ENCODE measurements around the gene MYO7B. TPM values are rescaled to one million over a fixed set of nuclear protein-coding genes. Genes with fewer than 3 reads are reported as not detected.

Gene MYO7B
- total and polyA plus RNA-seq, 2 donors (not counting 1 experiment from before 2014, with no cell fraction given): under 0.01 TPM; not detected in 1

DNA sequence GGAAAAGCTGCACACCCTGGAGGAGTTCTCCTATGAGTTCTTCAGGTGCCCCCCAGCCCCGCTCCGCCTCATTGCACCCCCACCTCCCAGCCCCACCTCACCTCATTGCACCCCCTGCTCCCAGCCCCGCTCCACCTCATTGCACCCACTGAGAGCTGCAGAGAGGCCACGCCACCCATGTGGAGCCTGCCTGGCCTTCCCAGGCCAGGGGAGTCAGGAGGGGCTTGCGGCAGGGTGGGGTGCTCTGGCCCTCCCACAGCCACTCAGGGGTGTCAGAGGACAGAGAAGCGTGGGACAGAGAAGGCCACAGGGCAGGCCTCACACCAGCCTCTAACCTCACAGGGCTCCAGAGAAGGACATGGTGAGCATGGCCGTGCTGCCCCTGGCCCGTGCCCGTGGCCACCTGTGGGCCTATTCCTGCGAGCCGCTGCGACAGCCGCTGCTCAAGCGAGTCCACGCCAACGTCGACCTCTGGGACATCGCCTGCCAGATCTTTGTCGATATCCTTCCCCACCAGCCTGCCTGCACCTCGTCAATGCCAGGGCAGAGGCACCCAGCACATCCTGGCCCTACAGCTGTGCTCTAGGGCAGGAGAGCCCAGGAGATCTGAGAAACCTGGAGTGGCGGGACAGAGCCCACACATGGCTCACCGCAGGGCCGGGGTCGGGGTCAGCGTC, 95.5 kb downstream of the MYO7B start:
- no peak for TF ChIP-seq EZH2 (IDR thresholded peaks at IDR 0.05; ENCODE audit: low read length, missing control alignments)
- TF ChIP-seq, protein P1, sequence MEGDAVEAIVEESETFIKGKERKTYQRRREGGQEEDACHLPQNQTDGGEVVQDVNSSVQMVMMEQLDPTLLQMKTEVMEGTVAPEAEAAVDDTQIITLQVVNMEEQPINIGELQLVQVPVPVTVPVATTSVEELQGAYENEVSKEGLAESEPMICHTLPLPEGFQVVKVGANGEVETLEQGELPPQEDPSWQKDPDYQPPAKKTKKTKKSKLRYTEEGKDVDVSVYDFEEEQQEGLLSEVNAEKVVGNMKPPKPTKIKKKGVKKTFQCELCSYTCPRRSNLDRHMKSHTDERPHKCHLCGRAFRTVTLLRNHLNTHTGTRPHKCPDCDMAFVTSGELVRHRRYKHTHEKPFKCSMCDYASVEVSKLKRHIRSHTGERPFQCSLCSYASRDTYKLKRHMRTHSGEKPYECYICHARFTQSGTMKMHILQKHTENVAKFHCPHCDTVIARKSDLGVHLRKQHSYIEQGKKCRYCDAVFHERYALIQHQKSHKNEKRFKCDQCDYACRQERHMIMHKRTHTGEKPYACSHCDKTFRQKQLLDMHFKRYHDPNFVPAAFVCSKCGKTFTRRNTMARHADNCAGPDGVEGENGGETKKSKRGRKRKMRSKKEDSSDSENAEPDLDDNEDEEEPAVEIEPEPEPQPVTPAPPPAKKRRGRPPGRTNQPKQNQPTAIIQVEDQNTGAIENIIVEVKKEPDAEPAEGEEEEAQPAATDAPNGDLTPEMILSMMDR (conservative IDR thresholded peaks at IDR 0.05 in 1 of 2, IDR thresholded peaks at IDR 0.05 in 1 of 2; ENCODE audit: low read depth in 1 of 2, low read length in 2 of 2): no peak
- Histone ChIP-seq H3K27ac (ENCODE audit: insufficient read depth, low read length) (no peak overlapping the region), H3K36me3 (ENCODE audit: control insufficient read depth, insufficient read depth, low read length) (no peaks in the 10 kb centered on the region), H3K9me3 (ENCODE audit: control insufficient read depth, insufficient read depth, low read depth, low read length) (no peaks in the 10 kb centered on the region), H3K27me3 (ENCODE audit: control insufficient read depth, insufficient read depth, low read length) (no peaks in the 10 kb centered on the region), H3K4me1 (ENCODE audit: control insufficient read depth, extremely low read depth, insufficient read depth, low read length) (no peaks in the 10 kb centered on the region), H3K79me2 (ENCODE audit: control insufficient read depth, insufficient read depth, low read length) (no peaks in the 10 kb centered on the region), H3K4me3 (replicated peaks in 1 of 4; ENCODE audit: control extremely low read depth in 1 of 4, insufficient read depth in 1 of 4, low read depth in 3 of 4, low read length in 4 of 4) (no peak overlapping the region), H3K9ac (ENCODE audit: insufficient read depth, low read length) (no peak overlapping the region), H2AFZ (ENCODE audit: low read length) (no peak overlapping the region), H4K20me1 (ENCODE audit: control insufficient read depth, extremely low read depth, insufficient read depth, low read length) (no peaks in the 10 kb centered on the region), H3K4me2 (ENCODE audit: extremely low read depth, insufficient read depth, low read length) (no peak overlapping the region)
- no peak for DNase-seq (ENCODE audit: low read depth in 2 of 2)

DNA sequence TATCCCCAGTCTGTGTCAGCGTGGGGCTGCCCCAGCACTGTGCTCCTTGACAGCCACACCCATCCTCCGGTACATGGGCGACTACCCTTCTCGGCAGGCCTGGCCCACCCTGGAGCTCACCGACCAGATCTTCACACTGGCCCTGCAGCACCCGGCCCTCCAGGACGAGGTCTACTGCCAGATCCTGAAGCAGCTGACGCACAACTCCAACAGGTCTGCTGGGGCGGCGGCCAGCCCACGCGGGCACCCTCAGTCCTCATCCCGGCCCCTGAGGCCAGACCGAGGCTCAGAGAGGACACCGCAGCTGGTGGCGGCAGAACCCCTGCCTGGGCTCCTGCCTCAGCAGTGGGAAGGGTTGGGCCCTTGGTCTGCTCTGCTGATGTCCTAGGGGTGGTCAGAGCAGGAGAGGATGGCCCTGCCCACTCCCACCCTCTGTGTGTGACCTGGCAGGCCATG, 96.1 kb downstream of the MYO7B start:
- no peak overlapping the region for H3K4me2 ChIP-seq (ENCODE audit: extremely low read depth, insufficient read depth, low read length)
- no peak overlapping the region for H3K9ac ChIP-seq (ENCODE audit: insufficient read depth, low read length)
- no peaks in the 10 kb centered on the region for H3K79me2 ChIP-seq (ENCODE audit: control insufficient read depth, insufficient read depth, low read length)
- H3K4me3 ChIP-seq (replicated peaks in 1 of 4; ENCODE audit: control extremely low read depth in 1 of 4, insufficient read depth in 1 of 4, low read depth in 3 of 4, low read length in 4 of 4): no peak overlapping the region
- no peaks in the 10 kb centered on the region for H3K27me3 ChIP-seq (ENCODE audit: control insufficient read depth, insufficient read depth, low read length)
- no peaks in the 10 kb centered on the region for H3K4me1 ChIP-seq (ENCODE audit: control insufficient read depth, extremely low read depth, insufficient read depth, low read length)
- H2AFZ ChIP-seq (ENCODE audit: low read length): no peak overlapping the region
- TF ChIP-seq EZH2 (IDR thresholded peaks at IDR 0.05; ENCODE audit: low read length, missing control alignments): no peak
- TF ChIP-seq, protein P1 (conservative IDR thresholded peaks at IDR 0.05 in 1 of 2, IDR thresholded peaks at IDR 0.05 in 1 of 2; ENCODE audit: low read depth in 1 of 2, low read length in 2 of 2): no peak
- no peak overlapping the region for H3K27ac ChIP-seq (ENCODE audit: insufficient read depth, low read length)
- H4K20me1 ChIP-seq (ENCODE audit: control insufficient read depth, extremely low read depth, insufficient read depth, low read length): no peaks in the 10 kb centered on the region
- no peaks in the 10 kb centered on the region for H3K36me3 ChIP-seq (ENCODE audit: control insufficient read depth, insufficient read depth, low read length)
- no peaks in the 10 kb centered on the region for H3K9me3 ChIP-seq (ENCODE audit: control insufficient read depth, insufficient read depth, low read depth, low read length)
- DNase-seq (ENCODE audit: low read depth in 2 of 2): no peak

DNA sequence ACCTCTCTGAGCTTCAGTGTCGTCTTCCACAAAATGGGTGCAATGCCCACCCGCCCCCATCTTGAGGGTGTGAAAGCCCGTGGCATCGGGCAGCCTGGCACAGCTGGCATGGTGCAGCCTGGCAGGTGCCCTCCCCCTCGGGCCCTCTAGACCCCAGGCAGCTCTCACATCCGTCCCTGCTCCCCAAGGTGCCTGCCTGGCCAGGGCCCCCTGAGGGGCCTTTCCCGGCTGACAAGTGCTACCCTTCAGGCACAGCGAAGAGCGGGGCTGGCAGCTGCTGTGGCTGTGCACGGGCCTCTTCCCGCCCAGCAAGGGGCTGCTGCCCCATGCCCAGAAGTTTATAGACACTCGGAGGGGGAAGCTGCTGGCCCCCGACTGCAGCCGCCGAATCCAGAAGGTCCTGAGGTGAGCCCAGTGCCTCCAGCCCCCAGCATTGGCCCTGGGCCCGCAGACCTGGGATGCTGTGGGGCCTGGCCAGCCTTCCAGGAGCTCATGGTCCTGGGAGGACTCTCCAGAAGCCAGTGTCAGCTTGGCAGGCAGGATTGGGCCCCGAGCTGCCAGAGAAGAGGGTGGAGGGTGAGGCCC, 96.6 kb downstream of the MYO7B start:
- Histone ChIP-seq H3K9me3 (ENCODE audit: control insufficient read depth, insufficient read depth, low read depth, low read length) (no peaks in the 10 kb centered on the region), H3K9ac (ENCODE audit: insufficient read depth, low read length) (no peak overlapping the region), H3K4me2 (ENCODE audit: extremely low read depth, insufficient read depth, low read length) (no peak overlapping the region), H3K36me3 (ENCODE audit: control insufficient read depth, insufficient read depth, low read length) (no peaks in the 10 kb centered on the region), H2AFZ (ENCODE audit: low read length) (no peak overlapping the region), H3K4me1 (ENCODE audit: control insufficient read depth, extremely low read depth, insufficient read depth, low read length) (peaks cover under 1% of the 10 kb centered on the region), H4K20me1 (ENCODE audit: control insufficient read depth, extremely low read depth, insufficient read depth, low read length) (no peaks in the 10 kb centered on the region), H3K79me2 (ENCODE audit: control insufficient read depth, insufficient read depth, low read length) (no peaks in the 10 kb centered on the region), H3K27me3 (ENCODE audit: control insufficient read depth, insufficient read depth, low read length) (no peaks in the 10 kb centered on the region), H3K4me3 (replicated peaks in 1 of 4; ENCODE audit: control extremely low read depth in 1 of 4, insufficient read depth in 1 of 4, low read depth in 3 of 4, low read length in 4 of 4) (no peak overlapping the region), H3K27ac (ENCODE audit: insufficient read depth, low read length) (no peak overlapping the region)
- no peak for DNase-seq (ENCODE audit: low read depth in 2 of 2)
- TF ChIP-seq, protein P1 (conservative IDR thresholded peaks at IDR 0.05 in 1 of 2, IDR thresholded peaks at IDR 0.05 in 1 of 2; ENCODE audit: low read depth in 1 of 2, low read length in 2 of 2): no peak
- TF ChIP-seq EZH2 (IDR thresholded peaks at IDR 0.05; ENCODE audit: low read length, missing control alignments): no peak
